Activated CD8-positive, alpha-beta memory T cell treated with anti-CD3 and anti-CD28 coated beads, Interleukin-2, amount 50 U/mL, for 48 hours (primary cell): ENCODE data around the gene SIDT1.

Source experiments
- DNase-seq: peaks from one replicate; pipeline ENCODE4 v3.0.0-alpha.2; 2020

The SIDT1 gene

GRCh38 chr3:113638910-113639309, 106.6 kb downstream of the SIDT1 start:
- no peak for DNase-seq

GRCh38 chr3:113643583-113643982, 111.2 kb downstream of the SIDT1 start:
- no peak for DNase-seq

DNA sequence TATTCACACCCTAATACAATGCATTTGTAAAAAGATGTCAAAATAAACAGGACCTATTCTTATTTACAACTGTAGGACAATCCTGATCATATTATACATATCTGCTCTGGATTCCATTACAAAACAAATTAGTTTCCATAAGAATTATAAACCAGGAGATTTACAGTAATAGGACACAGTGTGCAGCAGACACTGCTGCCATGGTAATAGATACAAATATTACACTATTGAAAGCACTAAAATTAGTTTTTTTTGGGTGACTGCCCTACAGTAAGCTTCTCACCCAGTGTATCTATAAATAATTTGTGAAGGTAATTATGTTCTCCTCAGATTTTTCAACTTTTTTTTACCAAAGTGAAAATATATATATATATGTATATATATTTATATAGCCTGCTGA, 116.2 kb downstream of the SIDT1 start:
- DNase-seq, result no peak

GRCh38 chr3:113649174-113649845, 117.0 kb downstream of the SIDT1 start:
- no peak for DNase-seq

- no peak for DNase-seq
Observed at GRCh38 chr3:113654310-113654709, 122.0 kb downstream of the SIDT1 start.

GRCh38 chr3:113654851-113655250, 122.5 kb downstream of the SIDT1 start:
- DNase-seq, result no peak

DNA sequence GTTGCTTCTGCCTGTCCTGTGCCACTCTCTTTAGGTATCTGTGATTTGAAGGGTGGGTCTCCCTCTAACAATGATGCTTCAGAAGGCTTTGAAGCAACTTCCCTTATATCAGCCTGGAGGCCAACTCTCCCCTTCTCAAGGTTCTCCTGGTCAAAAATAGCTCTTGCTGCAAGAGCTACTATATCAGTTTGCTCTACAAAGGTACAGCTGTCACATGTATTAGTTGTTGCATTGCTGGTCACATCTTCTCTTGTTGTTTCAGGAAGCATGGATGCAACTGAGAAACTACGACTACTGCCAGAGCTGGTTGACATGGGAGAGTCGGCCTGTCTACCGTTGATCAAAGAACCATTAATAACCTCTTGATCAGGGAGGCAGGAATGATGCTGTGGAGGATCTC, 125.8 kb downstream of the SIDT1 start:
- DNase-seq, result no peak

- DNase-seq, result no peak
Observed at GRCh38 chr3:113659101-113659541, 126.8 kb downstream of the SIDT1 start.

- no peak for DNase-seq
Observed at GRCh38 chr3:113659996-113660395, 127.6 kb downstream of the SIDT1 start.

DNA sequence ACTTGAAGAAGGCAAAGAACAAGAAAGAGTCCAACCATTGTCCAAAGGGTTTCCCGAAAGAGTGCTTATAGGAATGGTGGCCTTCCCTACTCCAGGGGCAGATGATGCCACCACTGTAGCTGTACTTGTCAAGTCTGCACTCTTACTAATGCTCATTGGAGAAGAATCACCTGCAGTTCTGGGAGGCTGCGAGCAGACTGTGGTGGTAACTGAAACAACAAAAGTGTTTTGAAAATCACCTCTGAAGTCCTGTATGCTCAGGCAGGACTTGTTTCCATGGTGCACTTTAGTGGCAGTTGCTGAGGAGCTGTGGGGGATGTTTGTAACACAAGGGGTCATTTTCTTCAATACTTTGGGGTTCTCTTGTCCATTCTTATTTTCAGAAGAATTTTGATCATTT, 128.1 kb downstream of the SIDT1 start:
- no peak for DNase-seq

DNA sequence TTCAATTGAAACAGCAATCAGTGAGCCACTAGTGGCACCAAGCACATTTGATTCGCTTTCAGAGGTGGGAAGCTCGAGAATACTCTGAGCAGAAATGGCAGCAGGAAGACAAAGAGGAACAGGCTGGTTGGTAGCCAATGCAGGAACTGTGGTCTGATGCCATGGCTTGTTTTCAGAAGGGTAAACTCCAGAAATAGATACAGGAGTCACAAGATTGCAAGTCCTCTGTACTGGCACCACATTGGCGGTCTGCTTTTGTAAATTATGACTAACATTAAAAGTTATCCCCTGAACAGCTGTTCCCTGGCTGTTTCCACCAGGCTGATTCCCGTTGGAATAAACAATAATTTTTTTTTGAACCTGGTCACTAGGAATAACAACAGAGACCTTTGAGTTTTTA, 128.5 kb downstream of the SIDT1 start:
- no peak for DNase-seq

GRCh38 chr3:113662824-113663223, 130.5 kb downstream of the SIDT1 start:
- no peak for DNase-seq

DNA sequence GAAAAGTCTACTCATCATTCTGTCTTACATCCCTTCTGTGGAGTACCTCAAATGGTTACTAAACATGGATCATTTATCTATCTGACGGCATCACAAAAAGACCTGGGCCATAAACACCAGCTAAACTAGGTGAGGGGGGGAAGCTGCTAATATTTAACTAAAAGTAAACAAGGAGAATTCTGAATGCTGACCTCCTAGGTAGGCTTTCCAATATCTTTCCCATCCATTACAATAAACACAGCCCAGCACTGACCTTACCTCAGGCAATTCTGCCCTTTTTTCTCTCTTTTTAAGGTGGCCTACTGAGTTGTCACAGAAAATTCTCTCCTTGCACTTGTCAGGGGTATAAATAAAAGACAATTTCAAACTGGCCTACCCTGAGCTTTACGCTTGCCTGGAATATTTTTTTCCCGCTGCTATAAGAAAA, 131.0 kb downstream of the SIDT1 start:
- DNase-seq, result no peak

DNA sequence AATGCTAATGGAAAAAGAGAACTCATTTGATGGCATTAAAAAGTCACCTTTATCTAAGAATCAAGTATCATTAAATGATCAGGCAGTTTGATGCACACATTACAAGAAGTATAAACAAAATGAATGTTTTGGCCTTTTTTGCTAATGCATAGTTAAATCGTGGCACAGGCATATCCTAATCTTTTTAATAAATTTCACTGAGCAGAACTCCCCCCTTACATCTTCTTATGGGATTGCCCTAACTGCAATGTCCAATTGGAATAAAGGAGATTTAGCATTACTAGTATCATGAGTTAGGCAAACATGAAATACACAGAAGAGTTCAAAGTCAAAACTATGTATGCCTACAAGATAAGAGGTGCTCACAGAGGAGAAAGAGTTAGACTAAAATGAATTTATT, 131.4 kb downstream of the SIDT1 start:
- DNase-seq, result no peak

DNA sequence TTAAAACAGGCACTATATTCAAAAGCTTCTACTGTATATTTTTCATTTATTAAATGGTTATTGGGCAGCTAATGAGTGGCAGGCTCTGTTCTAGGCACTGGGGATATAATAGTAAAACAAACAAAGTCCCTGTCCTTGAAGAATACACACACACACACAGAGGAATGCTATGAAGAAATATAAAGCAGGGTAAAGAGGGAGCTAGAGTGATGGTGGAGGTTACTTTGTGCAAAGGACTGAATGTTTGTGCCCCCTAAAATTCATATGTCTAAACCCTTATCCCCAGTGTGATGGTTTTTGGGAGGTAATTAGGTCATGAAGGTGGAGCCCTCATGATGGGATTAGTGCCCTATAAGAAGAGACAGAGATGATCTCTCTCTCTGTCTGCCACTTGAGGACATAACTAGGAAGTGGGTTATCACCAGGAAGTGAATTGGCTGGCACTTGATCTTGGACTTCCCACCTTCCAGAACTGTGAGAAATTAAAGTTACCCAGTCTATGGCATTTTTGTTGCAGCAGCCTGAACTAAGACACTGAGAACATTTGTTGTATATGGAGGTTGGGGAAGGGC, 132.3 kb downstream of the SIDT1 start:
- no peak for DNase-seq

GRCh38 chr3:113668015-113668414, 135.7 kb downstream of the SIDT1 start:
- DNase-seq, result no peak

DNA sequence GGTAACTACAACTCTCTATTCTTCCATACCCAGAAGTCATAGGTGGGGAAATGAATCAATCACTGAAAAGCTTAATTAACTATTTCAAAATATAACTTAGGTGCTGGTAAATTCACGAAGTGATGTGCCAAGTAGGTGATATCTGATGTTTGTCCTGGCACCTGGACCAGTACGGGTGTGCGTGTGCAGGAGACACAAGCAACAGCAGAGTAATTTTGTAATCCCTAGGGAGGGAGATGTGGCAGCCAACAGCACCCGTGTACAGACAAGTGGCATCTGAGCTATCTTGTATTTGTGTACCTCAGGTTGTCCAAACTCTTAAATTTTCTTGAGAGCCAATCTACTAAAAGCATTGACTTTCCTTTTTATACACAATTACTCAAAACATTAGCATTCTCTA, 141.2 kb downstream of the SIDT1 start:
- no peak for DNase-seq

- no peak for DNase-seq
Observed at GRCh38 chr3:113676261-113676660, 143.9 kb downstream of the SIDT1 start.

- no peak for DNase-seq
Observed at GRCh38 chr3:113677737-113678136, 145.4 kb downstream of the SIDT1 start.

GRCh38 chr3:113678773-113679172, 146.4 kb downstream of the SIDT1 start:
- DNase-seq, result no peak
